HG02981 (cell line): Measurements from ENCODE around the gene SETD7.

ENCODE experiments used
- ATAC-seq: cut with Tn5 transposase; IDR thresholded peaks from one replicate; pipeline ENCODE4 v1.9.1; 2021; ENCODE audit warnings: mild to moderate bottlenecking, moderate library complexity; ENCODE audit not compliant: unreplicated experiment

The SETD7 gene

GRCh38 chr4:139556071-139556723 is at the start of gene SETD7:
Gene SETD7, minus strand, starts transcription at chr4:139556219. Its CDS starts 82 bp downstream, at chr4:139556137.
- ATAC-seq: peak; percentile 21

GRCh38 chr4:139605516-139605915 is 49.5 kb upstream of the SETD7 start:
- no peak for ATAC-seq

- ATAC-seq: no peak
Measured at GRCh38 chr4:139603576-139604410, 47.8 kb upstream of the SETD7 start.

- ATAC-seq: no peak
Measured at GRCh38 chr4:139602776-139603360, 46.8 kb upstream of the SETD7 start.

- no peak for ATAC-seq
Measured at GRCh38 chr4:139600662-139601061, 44.6 kb upstream of the SETD7 start.

GRCh38 chr4:139599594-139600374 is 43.8 kb upstream of the SETD7 start:
- ATAC-seq: no peak

GRCh38 chr4:139599076-139599475 is 43.1 kb upstream of the SETD7 start:
- no peak for ATAC-seq

- no peak for ATAC-seq
Measured at GRCh38 chr4:139596684-139597279, 40.8 kb upstream of the SETD7 start.

GRCh38 chr4:139596034-139596683 is 40.1 kb upstream of the SETD7 start:
- ATAC-seq: no peak

GRCh38 chr4:139594591-139595185 is 38.7 kb upstream of the SETD7 start:
- ATAC-seq: no peak

GRCh38 chr4:139593091-139593564 is 37.1 kb upstream of the SETD7 start:
- no peak for ATAC-seq

- no peak for ATAC-seq
Measured at GRCh38 chr4:139589336-139590018, 33.5 kb upstream of the SETD7 start.

GRCh38 chr4:139587446-139587845 is 31.4 kb upstream of the SETD7 start:
- ATAC-seq: no peak

- ATAC-seq: no peak
Measured at GRCh38 chr4:139585473-139585872, 29.5 kb upstream of the SETD7 start.

- ATAC-seq: no peak
Measured at GRCh38 chr4:139584784-139585183, 28.8 kb upstream of the SETD7 start.

GRCh38 chr4:139584013-139584412 is 28.0 kb upstream of the SETD7 start:
- ATAC-seq: no peak

GRCh38 chr4:139582044-139582443 is 26.0 kb upstream of the SETD7 start:
- no peak for ATAC-seq

- ATAC-seq: no peak
Measured at GRCh38 chr4:139581096-139581495, 25.1 kb upstream of the SETD7 start.

- ATAC-seq: no peak
Measured at GRCh38 chr4:139576219-139576618, 20.2 kb upstream of the SETD7 start.
